Measurements from ENCODE around the gene TJP3.

- TF ChIP-seq CTCF (IDR thresholded peaks at IDR 0.05; ENCODE audit: insufficient read depth, low read depth, low read length) = no peak
- TF ChIP-seq EZH2 (IDR thresholded peaks at IDR 0.05; ENCODE audit: insufficient read depth, low read length) = no peak
Observed at GRCh38 chr19:3691726-3692125, 16.5 kb upstream of the TJP3 start.

All from astrocyte (in vitro differentiated cells and primary cell).